ENCODE measurements around the gene KCNMA1.

DNA sequence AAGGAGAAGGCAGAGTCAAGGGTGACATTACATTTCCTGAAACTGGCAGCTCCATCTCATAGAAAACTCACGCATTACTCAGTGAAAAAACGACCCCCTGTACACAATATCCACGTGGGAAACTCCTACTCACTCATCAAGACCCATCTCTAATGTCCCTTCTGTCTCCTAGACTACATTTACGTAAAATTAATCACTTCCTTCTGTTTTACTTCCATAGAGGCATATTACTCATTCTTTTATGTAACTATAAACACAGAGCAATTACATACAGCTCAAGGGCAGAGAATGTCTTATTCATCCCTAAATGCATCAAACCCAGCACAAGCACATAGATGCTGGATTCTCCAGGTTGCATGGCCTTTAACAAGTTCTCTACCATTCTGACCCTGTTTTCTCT lies 281.8 kb downstream of the KCNMA1 start:
- TF ChIP-seq POLR2A (IDR thresholded peaks at IDR 0.05), result no peak
- TF ChIP-seq, protein P1, sequence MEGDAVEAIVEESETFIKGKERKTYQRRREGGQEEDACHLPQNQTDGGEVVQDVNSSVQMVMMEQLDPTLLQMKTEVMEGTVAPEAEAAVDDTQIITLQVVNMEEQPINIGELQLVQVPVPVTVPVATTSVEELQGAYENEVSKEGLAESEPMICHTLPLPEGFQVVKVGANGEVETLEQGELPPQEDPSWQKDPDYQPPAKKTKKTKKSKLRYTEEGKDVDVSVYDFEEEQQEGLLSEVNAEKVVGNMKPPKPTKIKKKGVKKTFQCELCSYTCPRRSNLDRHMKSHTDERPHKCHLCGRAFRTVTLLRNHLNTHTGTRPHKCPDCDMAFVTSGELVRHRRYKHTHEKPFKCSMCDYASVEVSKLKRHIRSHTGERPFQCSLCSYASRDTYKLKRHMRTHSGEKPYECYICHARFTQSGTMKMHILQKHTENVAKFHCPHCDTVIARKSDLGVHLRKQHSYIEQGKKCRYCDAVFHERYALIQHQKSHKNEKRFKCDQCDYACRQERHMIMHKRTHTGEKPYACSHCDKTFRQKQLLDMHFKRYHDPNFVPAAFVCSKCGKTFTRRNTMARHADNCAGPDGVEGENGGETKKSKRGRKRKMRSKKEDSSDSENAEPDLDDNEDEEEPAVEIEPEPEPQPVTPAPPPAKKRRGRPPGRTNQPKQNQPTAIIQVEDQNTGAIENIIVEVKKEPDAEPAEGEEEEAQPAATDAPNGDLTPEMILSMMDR (IDR thresholded peaks at IDR 0.05), result no peak

Measured in vagina (tissue), 2 donors.